Stimulated activated CD4-positive, alpha-beta T cell treated with anti-CD3 and anti-CD28 coated beads, TNF-alpha, amount 100 ng/mL, for 4 hours (primary cell): ENCODE measurements around the gene GPRASP3.

Experiments used
- DNase-seq, 3 experiments: peaks; one replicate each; pipeline ENCODE4 v3.0.0-alpha.2; 2020; ENCODE audit warnings: low read depth in 3 of 3

GPRASP3 gene

DNA sequence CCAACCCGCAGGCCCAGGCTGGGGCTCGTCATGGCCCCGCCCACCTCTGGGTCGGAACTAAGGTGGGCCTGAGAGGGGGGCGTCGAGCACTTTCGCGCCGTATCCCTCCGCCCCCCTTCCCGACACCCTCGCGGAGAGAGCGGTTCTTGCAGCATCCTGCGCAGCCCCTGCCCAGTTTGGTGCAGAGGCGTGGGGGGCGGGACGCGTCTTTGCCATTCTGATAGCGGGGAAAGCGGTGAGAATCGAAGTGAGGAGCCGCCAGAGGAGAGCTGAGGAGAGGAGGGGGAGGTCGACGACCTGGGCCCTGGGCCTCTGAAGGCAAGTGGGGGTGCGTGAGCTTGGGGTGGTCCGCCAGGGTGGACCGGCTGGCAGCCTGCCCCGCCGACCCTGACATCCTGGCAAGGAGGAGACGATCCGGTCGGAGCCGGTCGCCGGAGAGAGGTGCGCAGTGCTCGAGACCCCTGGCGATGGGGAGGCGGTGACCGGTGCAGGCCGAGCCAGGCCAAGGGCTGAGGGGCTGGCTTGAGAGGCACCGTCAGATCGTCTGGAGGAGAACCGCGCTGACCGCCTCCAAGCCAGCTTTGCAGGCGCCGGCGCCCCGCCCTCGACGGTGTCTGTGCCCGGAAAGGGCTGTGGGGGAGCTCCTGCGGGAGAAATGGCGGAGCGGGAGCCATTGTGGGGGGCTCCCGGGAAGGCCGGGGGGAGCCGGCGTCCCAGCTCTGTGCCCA is 25.5 kb downstream of the GPRASP3 start:
- peak in 1 of 3 experiments; percentile 1 for DNase-seq

DNA sequence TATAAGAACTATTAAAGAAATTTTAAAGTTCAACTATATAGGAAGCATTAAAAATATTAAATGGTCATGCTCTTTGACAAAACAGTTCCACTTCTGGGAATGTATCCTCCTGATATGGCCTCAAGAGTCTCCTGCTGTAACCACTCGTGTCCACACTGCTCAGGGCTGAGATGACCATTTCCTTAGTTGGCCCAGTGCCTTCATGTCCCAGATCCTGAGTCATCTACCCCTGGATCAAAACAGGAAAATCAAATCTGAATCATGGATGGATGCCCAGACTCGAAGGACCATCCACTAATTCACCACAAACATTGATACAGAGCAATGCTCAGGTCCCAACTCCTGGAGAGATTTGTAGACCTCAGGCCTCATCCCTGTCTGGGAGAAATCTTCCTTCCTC is 44.7 kb downstream of the GPRASP3 start:
- DNase-seq: no peak

DNA sequence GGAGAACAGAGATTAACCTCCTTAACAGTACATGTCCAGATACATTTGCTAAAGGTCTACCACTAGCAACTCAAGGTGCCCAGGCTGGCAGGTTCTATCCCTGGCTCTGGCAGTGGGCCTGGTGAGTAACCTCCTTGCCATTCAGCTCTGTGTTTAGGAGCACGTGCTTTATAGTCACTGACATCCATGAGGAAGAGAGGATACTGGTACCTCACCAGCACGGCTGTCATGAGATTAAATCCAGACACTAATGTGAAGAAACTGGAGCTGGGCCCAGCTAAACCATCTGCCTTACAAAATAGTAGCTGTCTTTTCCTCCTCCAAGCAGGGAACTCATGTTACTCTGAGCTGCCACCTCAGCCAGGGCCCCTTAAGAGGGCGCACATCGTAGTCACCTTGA is 45.3 kb downstream of the GPRASP3 start:
- no peak for DNase-seq

DNA sequence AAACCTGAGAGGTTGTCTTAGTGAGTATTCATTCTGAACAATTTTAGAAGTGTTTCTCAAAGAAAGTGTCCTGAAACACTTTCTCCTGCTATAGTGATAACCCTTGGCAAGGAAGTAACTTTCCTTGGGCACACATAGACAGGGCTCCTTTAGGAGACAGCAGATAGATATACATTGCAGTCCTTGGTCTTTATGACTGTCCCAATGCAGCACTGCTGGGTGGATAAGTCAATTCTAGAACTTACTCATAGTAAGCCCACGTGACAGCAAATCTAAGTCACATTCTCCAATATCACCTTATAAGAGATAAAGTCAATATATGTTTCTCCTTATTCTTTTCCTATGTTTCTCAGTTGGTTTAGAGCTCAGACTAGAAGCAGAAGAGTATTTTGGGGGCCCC is 46.7 kb downstream of the GPRASP3 start:
- DNase-seq: no peak

DNA sequence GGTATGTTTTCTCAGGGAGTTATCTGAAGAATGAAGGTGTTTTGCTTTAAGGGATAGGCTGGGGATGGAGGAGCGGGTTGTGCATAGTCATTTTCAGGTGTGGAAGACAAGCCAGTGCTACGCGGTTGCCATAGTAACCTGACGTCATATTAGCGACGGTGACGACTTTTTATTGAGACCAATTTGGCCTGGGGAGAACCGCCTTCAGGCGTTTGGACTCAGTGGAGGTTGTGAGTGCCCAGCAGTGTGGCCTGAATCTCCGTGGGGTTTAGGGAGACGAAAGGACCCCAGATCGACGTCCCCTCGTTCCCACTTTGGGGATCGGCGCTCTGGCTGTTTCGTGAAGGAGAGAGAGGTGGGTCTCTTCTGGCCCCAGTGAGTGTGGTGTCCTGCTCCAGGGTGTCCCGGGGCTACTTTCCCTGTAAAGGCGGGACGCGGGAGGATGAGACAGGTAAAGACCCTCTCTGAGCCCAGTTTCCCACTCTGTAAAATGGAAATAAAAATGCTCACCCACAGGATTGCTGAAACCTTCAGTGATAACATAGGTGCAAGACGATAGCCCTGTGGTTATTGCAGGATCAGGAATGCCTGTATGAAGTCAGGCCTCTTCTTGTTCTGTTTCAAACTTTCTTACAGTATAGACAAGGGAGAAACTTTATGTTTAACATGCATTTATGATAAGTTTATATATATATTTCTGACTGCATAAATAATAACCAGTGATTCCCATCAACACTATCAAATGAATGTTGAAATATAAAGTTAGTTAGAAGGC is 48.6 kb downstream of the GPRASP3 start:
- DNase-seq: peak; percentile 33 to 68 (median 58)
